Endothelial cell of umbilical vein (primary cell): ENCODE results near the gene KRT34. TPM values are rescaled to one million over a fixed set of nuclear protein-coding genes. Genes with fewer than 3 reads are reported as not detected.
"Not testable (repeated sequence)": the region's sequence is repeated elsewhere in the genome, so short reads cannot be mapped to it uniquely, and the experiment has no call there.

Experiments used
- BruUV-seq: library from RNA; stranded (reverse); fragments of 400-500 nt; replicated peaks from 2 replicates; lab custom pipeline; 2021; lab: Mats Ljungman, UMichigan
- CTCF ChIA-PET: fragments of 300-600, 350-600 bp; sonication (Branson Sonifier 250); formaldehyde crosslinking; loops from one replicate; lab custom pipeline; 2021; ENCODE audit warnings: antibody characterized with exemption, inconsistent platforms; lab: Charles Lee
- POLR2A ChIA-PET: fragments of 300-600, 350-600 bp; sonication (Branson Sonifier 250); formaldehyde crosslinking; loops from one replicate; lab custom pipeline; 2021; ENCODE audit warnings: antibody characterized with exemption, inconsistent platforms; lab: Charles Lee
- DNase-seq: peaks from one replicate; pipeline ENCODE4 v3.0.0-alpha.2; 2011; ENCODE audit warnings: low read depth, low spot score
- FAIRE-seq: peaks from 2 replicates; lab custom pipeline; 2011; peaks lifted over from hg19 to GRCh38; lab: Jason Lieb, UNC
- H2AFZ ChIP-seq: 2 replicates; pipeline ENCODE4 v1.6.0; 2012; ENCODE audit warnings: low read depth, low read length, control low read depth, inconsistent platforms
- H3K27ac ChIP-seq: 2 replicates; pipeline ENCODE4 v1.5.1; 2011; ENCODE audit warnings: low read depth, mild to moderate bottlenecking, control low read depth, low read length, moderate library complexity; ENCODE audit not compliant: insufficient read depth
- H3K27me3 ChIP-seq, 2 experiments: 2 replicates each; pipeline versions ENCODE4 v1.6.0 to v1.6.1; 2011; ENCODE audit warnings: low read length in 2 of 2, mixed read lengths in 1 of 2; ENCODE audit not compliant: control insufficient read depth in 2 of 2, insufficient read depth in 2 of 2
- H3K36me3 ChIP-seq, 2 experiments: 2 replicates in 1 of 2; 3 replicates in 1 of 2; pipeline ENCODE4 v1.5.1; 2011; ENCODE audit warnings: low read length in 2 of 2, mild to moderate bottlenecking in 1 of 2, moderate library complexity in 1 of 2; ENCODE audit not compliant: control insufficient read depth in 2 of 2, insufficient read depth in 2 of 2; ENCODE audit errors: extremely low read depth in 1 of 2
- H3K4me1 ChIP-seq: 3 replicates; pipeline ENCODE4 v1.5.1; 2011; ENCODE audit warnings: mild to moderate bottlenecking, low read length; ENCODE audit not compliant: control insufficient read depth, insufficient read depth; ENCODE audit errors: extremely low read depth
- H3K4me2 ChIP-seq: 2 replicates; pipeline ENCODE4 v1.6.1; 2011; ENCODE audit warnings: low read length, control low read depth, mixed read lengths; ENCODE audit not compliant: insufficient read depth
- H3K4me3 ChIP-seq, 3 experiments: fragments of 200-600 bp in 1 of 3; sonication (generic), shearing (Covaris generic) in 1 of 3; replicated peaks in 1 of 3; 2 replicates each; pipeline ENCODE4 v1.5.1; 2011 to 2016; ENCODE audit warnings: control low read depth in 3 of 3, low read length in 3 of 3, mild to moderate bottlenecking in 2 of 3, inconsistent platforms in 1 of 3, low read depth in 1 of 3, moderate library complexity in 1 of 3; ENCODE audit not compliant: insufficient read depth in 1 of 3
- H3K79me2 ChIP-seq: 2 replicates; pipeline ENCODE4 v1.6.0; 2012; ENCODE audit warnings: low read length, inconsistent platforms; ENCODE audit not compliant: control insufficient read depth, insufficient read depth
- H3K9ac ChIP-seq: replicated peaks from 2 replicates; pipeline ENCODE3; 2011; ENCODE audit warnings: low read length, control low read depth; ENCODE audit not compliant: insufficient read depth; ENCODE audit errors: extremely low read depth
- H3K9me1 ChIP-seq: replicated peaks from 3 replicates; pipeline ENCODE4 v1.6.0; 2011; ENCODE audit warnings: mild to moderate bottlenecking, low read length; ENCODE audit not compliant: control insufficient read depth, insufficient read depth; ENCODE audit errors: extremely low read depth
- H3K9me3 ChIP-seq: replicated peaks from 2 replicates; pipeline ENCODE4 v1.5.1; 2012; ENCODE audit warnings: low read length, inconsistent platforms; ENCODE audit not compliant: control insufficient read depth, insufficient read depth
- H4K20me1 ChIP-seq: replicated peaks from 2 replicates; pipeline ENCODE3; 2011; ENCODE audit warnings: mild to moderate bottlenecking, low read length; ENCODE audit not compliant: control insufficient read depth, insufficient read depth; ENCODE audit errors: extremely low read depth
- EZH2 ChIP-seq: IDR thresholded peaks from 2 replicates; pipeline ENCODE4 v1.6.1; 2012; ENCODE audit warnings: borderline replicate concordance, low read depth, mild to moderate bottlenecking, moderate library complexity, low read length, inconsistent platforms; ENCODE audit not compliant: severe bottlenecking
- FOS ChIP-seq: IDR thresholded peaks from 2 replicates; pipeline ENCODE4 v1.6.1; 2011; ENCODE audit warnings: mild to moderate bottlenecking, low read length, moderate library complexity, borderline replicate concordance; ENCODE audit not compliant: insufficient read depth
- GATA2 ChIP-seq: IDR thresholded peaks from 2 replicates; pipeline ENCODE4 v1.7.0; 2011; ENCODE audit warnings: low read depth, mild to moderate bottlenecking, moderate library complexity, mixed read lengths, low read length; ENCODE audit not compliant: insufficient read length, insufficient read depth
- JUN ChIP-seq: IDR thresholded peaks from 2 replicates; pipeline ENCODE4 v1.6.1; 2011; ENCODE audit warnings: borderline replicate concordance, low read depth; ENCODE audit not compliant: insufficient read length, insufficient read depth
- MAX ChIP-seq: IDR thresholded peaks from 2 replicates; pipeline ENCODE4 v1.6.1; 2011; ENCODE audit not compliant: insufficient read depth, insufficient read length
- MYC ChIP-seq: IDR thresholded peaks from one replicate; pipeline ENCODE4 v1.6.1; 2011; ENCODE audit warnings: mild to moderate bottlenecking, low read depth, low read length
- POLR2A ChIP-seq: IDR thresholded peaks from 2 replicates; pipeline ENCODE4 v1.6.1; 2012; ENCODE audit warnings: low read depth, mild to moderate bottlenecking, control low read depth, low read length
- POLR2AphosphoS5 ChIP-seq: IDR thresholded peaks from 2 replicates; pipeline ENCODE4 v1.6.1; 2012; ENCODE audit warnings: low read depth, mild to moderate bottlenecking, control low read depth, low read length, moderate library complexity; ENCODE audit not compliant: insufficient read depth
- dilution Hi-C: fragments of 300-500 bp; cut with MboI; formaldehyde crosslinking; loops from one replicate; pipeline ENCODE4 v1.15.0; 2019; ENCODE audit warnings: low sequenced_read_pairs; ENCODE audit not compliant: extremely low pct_ligation_motif_present
- intact Hi-C: fragments of 100-400 bp; cut with micrococcal nuclease; formaldehyde crosslinking; loops from one replicate; pipeline ENCODE4 v1.10.0; 2022
- polyA plus RNA-seq, 4 experiments: library from polyadenylated mRNA; depleted of rRNA in 3 of 4; stranded (reverse) in 3 of 4; unstranded in 1 of 4; fragments of >200 nt; gene quantifications; 2 replicates each; pipeline versions ENCODE4 v1.2.1 to v1.2.3, GENCODE V29; 2011 to 2012; ENCODE audit warnings: missing spikeins in 1 of 4
- total RNA-seq: library from RNA; stranded (reverse); gene quantifications from 2 replicates; pipeline ENCODE4 v1.2.3, GENCODE V29; 2021
- TF ChIP-seq, protein P1 (sequence below), 2 donors: IDR thresholded peaks; 1 replicate in 1 of 2; 2 replicates in 1 of 2; pipeline ENCODE4 v1.5.1; 2011; ENCODE audit warnings: low read length in 2 of 2, mild to moderate bottlenecking in 2 of 2, moderate library complexity in 2 of 2, control low read depth in 1 of 2, inconsistent platforms in 1 of 2, low read depth in 1 of 2; ENCODE audit not compliant: insufficient read depth in 1 of 2; ENCODE audit errors: extremely low read depth in 1 of 2

The KRT34 gene
- total and polyA plus RNA-seq, 2 donors (not counting 3 experiments of a cell fraction or from before 2014, with no cell fraction given) = not detected

- H3K9me1 ChIP-seq = no peaks in the 10 kb centered on the region
- no peaks in the 10 kb centered on the region for H3K36me3 ChIP-seq
- no peak overlapping the region for H3K4me3 ChIP-seq
- no peak overlapping the region for H3K4me2 ChIP-seq
- DNase-seq (no peak), FAIRE-seq (no peak)
- H3K9me3 ChIP-seq = no peaks in the 10 kb centered on the region
- no peaks in the 10 kb centered on the region for H3K79me2 ChIP-seq
- intact Hi-C loops (no loop called here), dilution Hi-C loops (no loop called here)
- BruUV-seq = no TSS peak
- no peak overlapping the region for H3K27ac ChIP-seq
- no peaks in the 10 kb centered on the region for H3K27me3 ChIP-seq
- H3K4me1 ChIP-seq = no peaks in the 10 kb centered on the region
- POLR2A ChIA-PET = no interaction called here
- CTCF ChIA-PET = interaction anchor here (0.8 to 2.3 kb wide), 4 partner anchors 18 to 148 kb away, joined by 3 to 9 read pairs (median 4); no protein-coding TSS in a partner anchor
- H3K9ac ChIP-seq = no peak overlapping the region
- H4K20me1 ChIP-seq = no peaks in the 10 kb centered on the region
- no peak for TF ChIP-seq MYC
- TF ChIP-seq GATA2 = no peak
- no peak for TF ChIP-seq POLR2AphosphoS5
- no peak for TF ChIP-seq FOS
- TF ChIP-seq, protein P1, sequence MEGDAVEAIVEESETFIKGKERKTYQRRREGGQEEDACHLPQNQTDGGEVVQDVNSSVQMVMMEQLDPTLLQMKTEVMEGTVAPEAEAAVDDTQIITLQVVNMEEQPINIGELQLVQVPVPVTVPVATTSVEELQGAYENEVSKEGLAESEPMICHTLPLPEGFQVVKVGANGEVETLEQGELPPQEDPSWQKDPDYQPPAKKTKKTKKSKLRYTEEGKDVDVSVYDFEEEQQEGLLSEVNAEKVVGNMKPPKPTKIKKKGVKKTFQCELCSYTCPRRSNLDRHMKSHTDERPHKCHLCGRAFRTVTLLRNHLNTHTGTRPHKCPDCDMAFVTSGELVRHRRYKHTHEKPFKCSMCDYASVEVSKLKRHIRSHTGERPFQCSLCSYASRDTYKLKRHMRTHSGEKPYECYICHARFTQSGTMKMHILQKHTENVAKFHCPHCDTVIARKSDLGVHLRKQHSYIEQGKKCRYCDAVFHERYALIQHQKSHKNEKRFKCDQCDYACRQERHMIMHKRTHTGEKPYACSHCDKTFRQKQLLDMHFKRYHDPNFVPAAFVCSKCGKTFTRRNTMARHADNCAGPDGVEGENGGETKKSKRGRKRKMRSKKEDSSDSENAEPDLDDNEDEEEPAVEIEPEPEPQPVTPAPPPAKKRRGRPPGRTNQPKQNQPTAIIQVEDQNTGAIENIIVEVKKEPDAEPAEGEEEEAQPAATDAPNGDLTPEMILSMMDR (IDR thresholded peaks at IDR 0.05; ENCODE audit: extremely low read depth in 1 of 2, insufficient read depth in 1 of 2, low read depth in 1 of 2, low read length in 2 of 2) = no peak
- TF ChIP-seq POLR2A = no peak
- no peak for TF ChIP-seq EZH2
- TF ChIP-seq JUN = no peak
- no peak for TF ChIP-seq MAX
- no peak overlapping the region for H2AFZ ChIP-seq
Observed at GRCh38 chr17:41347869-41348760, 34.0 kb downstream of the KRT34 start.

DNA sequence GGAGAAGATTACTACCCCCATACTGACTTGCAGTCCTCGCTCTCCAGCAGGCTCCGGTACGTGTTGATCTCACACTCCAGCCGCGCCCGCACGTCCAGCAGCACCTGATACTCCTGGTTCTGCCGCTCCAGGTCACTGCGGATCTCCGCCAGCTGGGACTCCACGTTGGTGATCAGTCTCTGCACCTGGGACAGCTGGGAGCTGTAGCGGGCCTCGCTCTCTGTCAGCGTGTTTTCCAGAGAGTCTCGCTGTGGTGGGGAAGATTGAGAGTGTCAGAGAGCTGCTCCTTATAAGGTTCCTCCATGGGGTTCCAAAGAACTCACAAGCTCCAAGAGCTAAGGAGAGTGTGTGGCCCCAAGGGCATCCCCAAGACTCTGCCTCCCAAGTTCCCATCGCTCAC is 35.7 kb downstream of the KRT34 start:
- H3K9me3 ChIP-seq, H4K20me1 ChIP-seq, H3K79me2 ChIP-seq, H3K9me1 ChIP-seq, H3K9ac ChIP-seq, POLR2A ChIA-PET, H3K27ac ChIP-seq, H3K4me2 ChIP-seq, BruUV-seq, H3K4me3 ChIP-seq, dilution Hi-C loops, H3K27me3 ChIP-seq, H2AFZ ChIP-seq, intact Hi-C loops, H3K4me1 ChIP-seq, DNase-seq, H3K36me3 ChIP-seq, FAIRE-seq, CTCF ChIA-PET: not testable (repeated sequence)
